Left kidney (tissue), 2 donors: ENCODE measurements around the gene IL36RN. TPM values are rescaled to one million over a fixed set of nuclear protein-coding genes. Genes with fewer than 3 reads are reported as not detected.

ENCODE experiments used
- DNase-seq: peaks from one replicate; pipeline ENCODE4 v3.0.0-alpha.2; 2013
- polyA plus RNA-seq: library from polyadenylated mRNA; unstranded; fragments of 120-200 nt; gene quantifications from one replicate; pipeline ENCODE4 v1.2.1, GENCODE V29; 2013; ENCODE audit not compliant: insufficient read length

IL36RN gene
- polyA plus RNA-seq, 1 donor = 0.07 TPM

- no peak for DNase-seq
Measured at GRCh38 chr2:113102133-113102532, 43.1 kb downstream of the IL36RN start.

GRCh38 chr2:113103277-113103676 lies 44.3 kb downstream of the IL36RN start:
- no peak for DNase-seq

DNA sequence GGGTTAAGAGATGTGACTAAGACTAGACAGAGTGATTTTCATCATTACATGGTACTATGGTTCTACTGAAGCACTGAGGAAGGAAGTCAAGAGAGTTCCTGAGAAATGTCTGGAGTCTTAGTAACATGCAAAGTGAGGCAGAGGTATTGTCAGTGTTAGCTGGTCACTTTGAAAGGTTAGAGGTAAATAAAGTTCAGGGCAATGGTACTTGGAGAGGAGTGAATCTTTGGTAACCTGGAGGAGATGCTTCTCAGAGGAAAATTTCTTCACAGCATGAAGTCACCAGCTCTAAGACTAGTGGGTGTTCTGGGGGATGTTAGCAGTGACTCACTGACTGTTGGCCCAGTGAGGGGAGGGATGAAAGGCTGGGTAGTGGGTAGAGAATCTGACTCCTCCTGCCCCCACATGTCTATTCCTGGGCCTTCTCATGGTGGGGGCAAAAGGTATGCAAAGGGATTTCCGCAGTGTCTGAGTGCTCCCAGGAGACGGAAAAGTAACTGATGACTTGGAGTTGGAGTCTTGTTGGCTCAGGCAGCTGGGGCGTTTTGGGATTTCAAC lies 45.1 kb downstream of the IL36RN start:
- no peak for DNase-seq

DNA sequence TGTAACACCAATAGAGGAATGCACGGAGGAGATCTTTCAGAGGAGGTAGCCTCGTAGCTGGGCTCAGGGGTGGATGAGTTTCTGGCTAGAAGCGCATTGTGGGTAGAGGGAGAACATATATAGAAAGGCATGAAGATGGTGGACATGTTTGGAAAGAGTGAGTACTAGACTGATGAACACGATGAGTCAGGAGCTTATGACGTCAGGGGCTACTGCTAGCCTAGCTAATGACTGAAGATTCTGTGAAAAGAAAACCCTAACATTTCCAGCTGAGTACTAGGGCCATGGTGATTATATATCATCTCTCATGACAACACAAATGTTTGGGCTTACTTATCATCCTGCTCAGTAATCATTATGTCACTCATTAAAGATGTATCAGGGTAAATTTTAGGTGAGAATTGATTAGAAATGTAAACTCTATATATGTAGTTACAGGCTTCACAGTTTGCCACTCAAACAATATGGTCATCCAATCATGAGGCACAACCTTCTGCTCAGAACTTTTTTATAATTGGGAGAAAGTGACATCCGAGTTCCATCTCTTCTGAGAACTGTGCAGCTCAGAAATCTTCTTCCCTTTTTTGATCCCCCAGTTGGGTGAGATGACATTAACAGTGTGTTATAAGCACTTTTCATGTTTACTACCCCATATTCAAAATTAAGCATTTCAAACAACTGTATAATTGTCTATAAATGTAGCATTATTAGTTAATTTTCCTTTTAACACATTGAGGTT lies 46.2 kb downstream of the IL36RN start:
- DNase-seq = no peak

DNA sequence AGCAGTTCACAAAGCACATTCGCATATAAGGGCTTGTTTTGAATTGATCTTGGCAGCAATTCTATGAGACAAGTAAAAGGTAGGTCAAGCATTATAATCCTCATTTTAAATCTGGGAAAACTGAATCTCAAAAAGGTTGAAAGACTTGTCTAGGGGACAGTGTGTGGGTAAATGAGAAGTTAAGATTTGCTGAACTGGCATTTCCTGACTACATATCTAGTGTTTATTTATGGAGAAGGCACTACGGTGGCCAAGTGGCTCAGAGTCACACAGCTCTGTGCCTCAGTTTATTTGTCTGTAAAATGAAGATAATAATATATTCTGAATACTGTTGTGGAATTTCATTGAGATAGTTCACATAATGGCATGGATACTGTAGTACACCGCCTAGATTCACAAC lies 52.1 kb downstream of the IL36RN start:
- DNase-seq = no peak

GRCh38 chr2:113111823-113112287 lies 52.9 kb downstream of the IL36RN start:
- DNase-seq = no peak

GRCh38 chr2:113112441-113112840 lies 53.4 kb downstream of the IL36RN start:
- DNase-seq = no peak

DNA sequence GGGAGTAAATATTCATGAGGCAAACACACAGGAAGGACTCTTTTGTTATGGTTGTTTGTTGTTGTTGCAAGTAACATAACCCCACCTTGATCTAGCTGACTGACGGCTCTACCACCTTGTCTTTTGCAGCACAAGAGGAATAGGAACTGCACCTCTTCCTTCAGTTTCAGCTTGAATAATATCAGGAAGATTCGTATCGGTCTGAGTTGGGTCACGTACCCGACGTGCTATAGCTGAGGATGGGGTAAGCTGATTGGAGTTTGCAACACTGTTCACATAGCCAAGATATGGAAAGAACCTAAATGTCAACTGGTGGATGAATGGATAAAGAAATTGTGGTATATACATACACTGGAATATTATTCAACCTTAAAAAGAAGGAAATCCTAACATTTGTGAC lies 53.9 kb downstream of the IL36RN start:
- DNase-seq = no peak

GRCh38 chr2:113113807-113114206 lies 54.8 kb downstream of the IL36RN start:
- DNase-seq = no peak

Other genes starting within 250 kb of the IL36RN start
- gene IL1B, start 222.4 kb upstream of the IL36RN start, polyA plus RNA-seq = 0.65 TPM
- gene IL37, start 148.0 kb upstream of the IL36RN start, polyA plus RNA-seq = 0.40 TPM
- gene IL36G, start 81.2 kb upstream of the IL36RN start, polyA plus RNA-seq = 0.67 TPM
- gene IL36A, start 53.7 kb upstream of the IL36RN start, polyA plus RNA-seq = not detected
- gene IL36B, start 6.3 kb upstream of the IL36RN start, polyA plus RNA-seq = not detected
- not detected for gene IL1F10, start 8.8 kb downstream of the IL36RN start, polyA plus RNA-seq
- 3.2 TPM for gene IL1RN, start 68.4 kb downstream of the IL36RN start, polyA plus RNA-seq
- gene PSD4, start 114.8 kb downstream of the IL36RN start, polyA plus RNA-seq = 10.0 TPM
- 474 TPM for gene PAX8, start 219.7 kb downstream of the IL36RN start, polyA plus RNA-seq